NOMO-1 (cell line): ENCODE measurements around the gene SDS.

Source experiments
- DNase-seq, 2 experiments: peaks; one replicate each; lab custom pipeline; 2025; ENCODE audit not compliant: unreplicated experiment in 2 of 2; lab: John Stamatoyannopoulos, UW

The SDS gene

GRCh38 chr12:113427882-113428281 is 24.2 kb upstream of the SDS start:
- DNase-seq, result no peak

GRCh38 chr12:113425960-113426453 is 22.3 kb upstream of the SDS start:
- DNase-seq, result no peak

GRCh38 chr12:113424915-113425823 is 21.5 kb upstream of the SDS start:
- DNase-seq, result peak; percentile 39 to 53

GRCh38 chr12:113424456-113424855 is 20.8 kb upstream of the SDS start:
- DNase-seq, result no peak

- DNase-seq, result no peak
Measured at GRCh38 chr12:113422886-113423669, 19.4 kb upstream of the SDS start.

GRCh38 chr12:113422030-113422885 is 18.6 kb upstream of the SDS start, which contains the start of gene SDSL:
Gene SDSL, plus strand, starts transcription at chr12:113422380. Its CDS starts 5,603 bp downstream, at chr12:113427983.
- DNase-seq, result peak; percentile 98 to 99

- DNase-seq, result no peak
Measured at GRCh38 chr12:113420996-113421595, 17.4 kb upstream of the SDS start.

GRCh38 chr12:113418213-113418879 is 14.7 kb upstream of the SDS start:
- no peak for DNase-seq

- DNase-seq, result peak; percentile 59 to 73
Measured at GRCh38 chr12:113416091-113416754, 12.5 kb upstream of the SDS start.

GRCh38 chr12:113414519-113415038 is 10.9 kb upstream of the SDS start:
- DNase-seq, result no peak

- no peak for DNase-seq
Measured at GRCh38 chr12:113413488-113413939, 9.8 kb upstream of the SDS start.

GRCh38 chr12:113409462-113410124 is 5.9 kb upstream of the SDS start:
- DNase-seq, result no peak

- no peak for DNase-seq
Measured at GRCh38 chr12:113408756-113409298, 5.1 kb upstream of the SDS start.

- peak; percentile 48 to 64 for DNase-seq
Measured at GRCh38 chr12:113407931-113408600, 4.4 kb upstream of the SDS start.

- DNase-seq, result peak; percentile 34 to 56
Measured at GRCh38 chr12:113405694-113406093, 2.0 kb upstream of the SDS start.

GRCh38 chr12:113402586-113403260 is 964 bp downstream of the SDS start:
- no peak for DNase-seq
